HepG2 (cell line): ENCODE data around the gene CBX2. TPM values are rescaled to one million over a fixed set of nuclear protein-coding genes. Genes with fewer than 3 reads are reported as not detected.

Experiments used
- ATF7 ChIP-seq, 2 experiments: fragments of 450-650 bp in 1 of 2; sonication (generic) in 1 of 2; formaldehyde crosslinking in 1 of 2; IDR thresholded peaks; 2 replicates each; pipeline versions ENCODE4 v1.4.0 to v1.6.1; 2016 to 2020; ENCODE audit warnings: antibody characterized with exemption in 1 of 2, mild to moderate bottlenecking in 1 of 2, missing genetic modification reagents in 1 of 2
- MATR3 ChIP-seq: sonication (generic); formaldehyde crosslinking; IDR thresholded peaks from 2 replicates; pipeline ENCODE4 v1.4.0; 2020; ENCODE audit warnings: missing genetic modification reagents
- MEIS1 ChIP-seq: sonication (generic); formaldehyde crosslinking; IDR thresholded peaks from 2 replicates; pipeline ENCODE4 v1.9.0; 2021; ENCODE audit warnings: mild to moderate bottlenecking, missing genetic modification reagents, moderate library complexity, borderline replicate concordance
- NR1H2 ChIP-seq: sonication (generic); formaldehyde crosslinking; IDR thresholded peaks from 2 replicates; pipeline ENCODE4 v1.8.1; 2022; ENCODE audit warnings: low read depth, missing genetic modification reagents, borderline replicate concordance
- PHF20 ChIP-seq: sonication (generic); formaldehyde crosslinking; IDR thresholded peaks from 2 replicates; pipeline ENCODE4 v1.5.0; 2020; ENCODE audit warnings: mild to moderate bottlenecking, missing genetic modification reagents
- RAD21 ChIP-seq: fragments of 450-650 bp; formaldehyde crosslinking; IDR thresholded peaks from 2 replicates; pipeline ENCODE4 v1.5.0; 2020; ENCODE audit warnings: mild to moderate bottlenecking
- SETDB1 ChIP-seq: sonication (generic); formaldehyde crosslinking; IDR thresholded peaks from 2 replicates; pipeline ENCODE4 v1.5.1; 2020; ENCODE audit warnings: missing genetic modification reagents, mild to moderate bottlenecking, borderline replicate concordance
- THYN1 ChIP-seq: sonication (generic); formaldehyde crosslinking; IDR thresholded peaks from 2 replicates; pipeline ENCODE4 v1.8.1; 2023; ENCODE audit warnings: low read depth, mild to moderate bottlenecking, moderate library complexity, missing genetic modification reagents, borderline replicate concordance
- U2AF1 ChIP-seq: fragments of 200-400 bp; formaldehyde crosslinking; optimal IDR thresholded peaks from 2 replicates; pipeline ENCODE3; 2017; ENCODE audit warnings: mild to moderate bottlenecking, low read depth, low read length
- ZEB1 ChIP-seq: IDR thresholded peaks from 2 replicates; pipeline ENCODE4 v1.6.1; 2012; ENCODE audit warnings: mild to moderate bottlenecking, low read depth, inconsistent platforms; ENCODE audit not compliant: insufficient replicate concordance
- ZFP36 ChIP-seq: fragments of 150-350 bp; IDR thresholded peaks from 2 replicates; pipeline ENCODE4 v1.6.1; 2018; ENCODE audit warnings: borderline replicate concordance, low read length, low read depth; ENCODE audit not compliant: partially characterized antibody
- ZFP36L2 ChIP-seq: sonication (generic); formaldehyde crosslinking; IDR thresholded peaks from 2 replicates; pipeline ENCODE4 v1.4.0; 2020; ENCODE audit warnings: missing genetic modification reagents
- ZIK1 ChIP-seq: sonication (generic); formaldehyde crosslinking; IDR thresholded peaks from 2 replicates; pipeline ENCODE4 v1.5.0; 2020; ENCODE audit warnings: mild to moderate bottlenecking, low read depth, missing genetic modification reagents, borderline replicate concordance
- ZNF350 ChIP-seq: sonication (generic); formaldehyde crosslinking; IDR thresholded peaks from 2 replicates; pipeline ENCODE4 v1.4.0; 2020; ENCODE audit warnings: mild to moderate bottlenecking, low read depth, missing genetic modification reagents, borderline replicate concordance
- ZNF451 ChIP-seq: sonication (generic); formaldehyde crosslinking; IDR thresholded peaks from 2 replicates; pipeline ENCODE4 v1.5.0; 2020; ENCODE audit warnings: mild to moderate bottlenecking, missing genetic modification reagents
- ZNF543 ChIP-seq: sonication (generic); formaldehyde crosslinking; IDR thresholded peaks from 2 replicates; pipeline ENCODE4 v1.4.0; 2020; ENCODE audit warnings: mild to moderate bottlenecking, missing genetic modification reagents
- ZNF558 ChIP-seq: sonication (generic); formaldehyde crosslinking; IDR thresholded peaks from 2 replicates; pipeline ENCODE4 v1.9.0; 2022; ENCODE audit warnings: mild to moderate bottlenecking, missing genetic modification reagents, borderline replicate concordance
- ZNF672 ChIP-seq: sonication (generic); formaldehyde crosslinking; IDR thresholded peaks from 2 replicates; pipeline ENCODE4 v1.8.1; 2022; ENCODE audit warnings: missing genetic modification reagents
- polyA plus RNA-seq, 8 experiments: library from polyadenylated mRNA; depleted of rRNA in 3 of 8; stranded (reverse) in 7 of 8; unstranded in 1 of 8; fragments of >200 nt; fragmentation: Illumina TruSeq in 4 of 8; extraction: Trizol in 4 of 8; gene quantifications; 2 replicates each; pipeline versions ENCODE4 v1.2.1 to v1.2.3, GENCODE V29; 2011 to 2016; ENCODE audit warnings: low read depth in 4 of 8, missing spikeins in 1 of 8, mixed read lengths in 1 of 8; ENCODE audit not compliant: insufficient read depth in 1 of 8
- total RNA-seq, 5 experiments: library from RNA; depleted of rRNA; stranded (reverse); fragments of >200 nt; fragmentation: Illumina TruSeq; extraction: Trizol; gene quantifications; 2 replicates each; pipeline ENCODE4 v1.2.3, GENCODE V29; 2016; ENCODE audit warnings: low read depth in 1 of 5
- TF ChIP-seq, protein P1 (sequence below): sonication (generic); formaldehyde crosslinking; IDR thresholded peaks from 2 replicates; pipeline ENCODE4 v1.4.0; 2020; ENCODE audit warnings: missing genetic modification reagents; ENCODE audit errors: not compliant biosample characterization
- TF ChIP-seq, protein P2 (sequence below): sonication (generic); formaldehyde crosslinking; IDR thresholded peaks from 2 replicates; pipeline ENCODE4 v1.8.1; 2022; ENCODE audit warnings: mild to moderate bottlenecking, missing genetic modification reagents
- TF ChIP-seq, protein P3 (sequence below): sonication (generic); formaldehyde crosslinking; IDR thresholded peaks from 2 replicates; pipeline ENCODE4 v1.8.1; 2023; ENCODE audit warnings: mild to moderate bottlenecking, moderate library complexity, missing genetic modification reagents
- TF ChIP-seq, protein P4 (sequence below): sonication (generic); formaldehyde crosslinking; IDR thresholded peaks from 2 replicates; pipeline ENCODE4 v1.4.0; 2020; ENCODE audit warnings: mild to moderate bottlenecking, missing genetic modification reagents
- TF ChIP-seq, protein P5 (sequence below): sonication (generic); formaldehyde crosslinking; IDR thresholded peaks from 2 replicates; pipeline ENCODE4 v1.4.0; 2020; ENCODE audit warnings: mild to moderate bottlenecking, missing genetic modification reagents

CBX2 gene
- total and polyA plus RNA-seq, 2 of the 13 experiments (the other 11 are each of a cell fraction or from before 2014, with no cell fraction given), result 14.5 to 31.1 TPM

DNA sequence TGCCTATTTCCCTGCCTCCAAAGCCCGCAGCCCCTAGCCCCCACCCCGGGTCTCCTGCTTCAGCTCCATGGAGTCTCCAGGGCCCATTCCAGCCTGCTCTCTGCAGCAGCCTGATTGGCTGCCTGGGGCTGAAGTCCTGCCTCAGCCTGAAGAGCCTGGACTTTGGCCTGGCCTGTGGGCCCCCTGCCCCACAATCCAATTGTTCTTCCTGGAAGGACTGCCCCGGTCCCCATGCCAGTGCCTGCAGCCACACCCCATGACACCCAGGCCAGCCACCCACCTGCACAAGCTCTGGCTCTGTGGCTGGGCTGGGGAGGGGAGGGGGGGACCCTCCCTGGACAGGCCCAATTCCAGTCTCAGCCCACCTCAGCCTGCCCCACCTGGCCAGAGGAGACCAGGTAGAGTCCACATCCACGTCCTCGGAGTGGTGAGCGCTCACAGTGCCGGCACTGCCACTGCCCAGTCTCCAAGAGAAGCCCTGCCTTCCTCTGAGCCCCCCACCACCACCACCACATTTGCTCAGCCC lies 34.9 kb upstream of the CBX2 start (continued):
- TF ChIP-seq ZFP36 (no peak), ZNF558 (CRISPR knock-in tag) (peak; percentile 60; the same call in 1 of the 2 replicates), THYN1 (no peak), ZNF350 (CRISPR knock-in tag) (no peak), ATF7 (IDR thresholded peaks at IDR 0.05) (no peak), ATF7 (CRISPR knock-in tag; IDR thresholded peaks at IDR 0.05) (no peak), ZNF451 (CRISPR knock-in tag) (peak; percentile 62; the same call in 1 of the 2 replicates), MEIS1 (CRISPR knock-in tag) (no peak), ZNF543 (CRISPR knock-in tag) (no peak), ZNF672 (CRISPR knock-in tag) (no peak), MATR3 (0 out of 2 replicates have a peak, but pooled peaks have one; percentile 70), ZFP36L2 (no peak), NR1H2 (CRISPR knock-in tag) (no peak), SETDB1 (CRISPR knock-in tag) (no peak), PHF20 (CRISPR knock-in tag) (peak; percentile 68; the same call in 1 of the 2 replicates), U2AF1 (peak; percentile 6), ZEB1 (peak; percentile 86), RAD21 (CRISPR knock-in tag) (peak; percentile 57; the same call in 1 of the 2 replicates), ZIK1 (peak; percentile 27; the same call in 1 of the 2 replicates)
- TF ChIP-seq, protein P1, sequence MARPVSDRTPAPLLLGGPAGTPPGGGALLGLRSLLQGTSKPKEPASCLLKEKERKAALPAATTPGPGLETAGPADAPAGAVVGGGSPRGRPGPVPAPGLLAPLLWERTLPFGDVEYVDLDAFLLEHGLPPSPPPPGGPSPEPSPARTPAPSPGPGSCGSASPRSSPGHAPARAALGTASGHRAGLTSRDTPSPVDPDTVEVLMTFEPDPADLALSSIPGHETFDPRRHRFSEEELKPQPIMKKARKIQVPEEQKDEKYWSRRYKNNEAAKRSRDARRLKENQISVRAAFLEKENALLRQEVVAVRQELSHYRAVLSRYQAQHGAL (CRISPR knock-in tag), result no peak
- TF ChIP-seq, protein P2, sequence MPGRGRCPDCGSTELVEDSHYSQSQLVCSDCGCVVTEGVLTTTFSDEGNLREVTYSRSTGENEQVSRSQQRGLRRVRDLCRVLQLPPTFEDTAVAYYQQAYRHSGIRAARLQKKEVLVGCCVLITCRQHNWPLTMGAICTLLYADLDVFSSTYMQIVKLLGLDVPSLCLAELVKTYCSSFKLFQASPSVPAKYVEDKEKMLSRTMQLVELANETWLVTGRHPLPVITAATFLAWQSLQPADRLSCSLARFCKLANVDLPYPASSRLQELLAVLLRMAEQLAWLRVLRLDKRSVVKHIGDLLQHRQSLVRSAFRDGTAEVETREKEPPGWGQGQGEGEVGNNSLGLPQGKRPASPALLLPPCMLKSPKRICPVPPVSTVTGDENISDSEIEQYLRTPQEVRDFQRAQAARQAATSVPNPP (CRISPR knock-in tag), result no peak
- TF ChIP-seq, protein P3, sequence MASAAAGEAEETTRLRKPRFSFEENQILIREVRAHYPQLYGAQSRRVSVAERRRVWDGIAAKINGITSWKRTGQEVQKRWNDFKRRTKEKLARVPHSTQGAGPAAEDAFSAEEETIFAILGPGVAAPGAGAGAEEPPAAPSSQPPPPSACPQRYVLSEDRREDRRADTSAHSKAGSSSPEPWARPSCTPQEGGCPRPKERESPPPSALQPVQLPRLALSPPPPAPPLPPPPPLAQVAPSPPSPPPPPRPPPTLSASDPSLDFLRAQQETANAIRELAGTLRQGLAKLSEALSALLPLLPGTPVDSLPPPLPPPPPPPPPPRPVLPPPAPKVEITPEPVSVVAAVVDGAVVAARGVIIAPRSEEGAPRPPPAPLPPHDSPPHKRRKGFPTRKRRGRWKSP (CRISPR knock-in tag), result 0 out of 2 replicates have a peak, but pooled peaks have one; percentile 47
- TF ChIP-seq, protein P4, sequence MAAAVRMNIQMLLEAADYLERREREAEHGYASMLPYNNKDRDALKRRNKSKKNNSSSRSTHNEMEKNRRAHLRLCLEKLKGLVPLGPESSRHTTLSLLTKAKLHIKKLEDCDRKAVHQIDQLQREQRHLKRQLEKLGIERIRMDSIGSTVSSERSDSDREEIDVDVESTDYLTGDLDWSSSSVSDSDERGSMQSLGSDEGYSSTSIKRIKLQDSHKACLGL (CRISPR knock-in tag), result no peak; the same call in 1 of the 2 replicates
- TF ChIP-seq, protein P5, sequence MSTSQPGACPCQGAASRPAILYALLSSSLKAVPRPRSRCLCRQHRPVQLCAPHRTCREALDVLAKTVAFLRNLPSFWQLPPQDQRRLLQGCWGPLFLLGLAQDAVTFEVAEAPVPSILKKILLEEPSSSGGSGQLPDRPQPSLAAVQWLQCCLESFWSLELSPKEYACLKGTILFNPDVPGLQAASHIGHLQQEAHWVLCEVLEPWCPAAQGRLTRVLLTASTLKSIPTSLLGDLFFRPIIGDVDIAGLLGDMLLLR (CRISPR knock-in tag), result no peak
